ENCODE measurements around the gene KCNMA1. TPM values are rescaled to one million over a fixed set of nuclear protein-coding genes. Genes with fewer than 3 reads are reported as not detected.

The KCNMA1 gene
- total RNA-seq, 1 experiment from 2014 or later = 31.3 TPM

DNA sequence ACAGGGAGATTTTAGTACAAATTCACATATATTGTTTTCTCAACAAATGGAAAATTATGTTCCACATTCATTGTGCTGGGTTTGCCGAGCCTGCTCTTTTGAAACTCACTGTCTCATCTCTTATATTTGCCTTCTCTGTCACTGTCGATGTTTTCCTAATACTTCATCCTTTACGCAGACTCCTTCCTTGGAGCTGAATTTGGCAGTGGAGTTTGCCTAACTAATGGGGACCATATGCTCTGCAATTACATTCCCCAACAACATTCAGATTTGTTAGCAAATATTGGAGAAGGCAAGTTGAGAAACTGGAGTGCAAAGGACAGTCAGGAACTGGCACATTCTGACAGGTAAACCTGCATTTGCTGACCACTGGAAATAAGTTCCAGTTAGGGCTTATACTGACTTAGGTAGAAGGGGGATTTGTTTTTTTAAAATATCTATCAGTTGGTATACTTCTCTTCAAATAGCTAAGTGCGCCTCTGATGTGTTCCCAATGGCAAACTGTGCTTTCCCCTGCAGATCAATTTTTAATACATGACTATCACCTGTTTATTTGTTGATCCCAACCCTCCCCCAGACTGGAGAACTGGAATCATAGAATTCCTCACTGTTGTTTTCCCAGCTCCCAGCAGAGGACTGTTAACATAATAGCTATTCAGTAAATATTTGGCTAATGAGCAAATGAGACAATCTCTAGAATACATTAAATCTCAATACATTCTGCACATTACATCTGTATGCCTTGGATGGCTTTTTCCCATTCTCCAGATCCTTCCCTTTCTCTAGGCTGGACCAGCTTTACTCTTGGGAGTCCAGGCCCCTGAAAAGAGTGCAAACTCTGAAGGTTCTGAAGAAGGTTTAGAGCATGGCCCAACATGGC lies 769.3 kb downstream of the KCNMA1 start:
- H4K20me1 ChIP-seq (ENCODE audit: insufficient read depth, low read depth, low read length) = no peaks in the 10 kb centered on the region
- no peaks in the 10 kb centered on the region for H3K27me3 ChIP-seq (ENCODE audit: low read length)
- DNase-seq = no peak
- H3K79me2 ChIP-seq (ENCODE audit: low read length) = no peaks in the 10 kb centered on the region
- H3K9me2 ChIP-seq (replicated peaks; ENCODE audit: insufficient read depth, low read length) = no peaks in the 10 kb centered on the region
- H3K27ac ChIP-seq (ENCODE audit: low read length) = no peak overlapping the region
- H3K4me2 ChIP-seq (ENCODE audit: low read depth, low read length, poor library complexity, severe bottlenecking) = no peak overlapping the region
- no peak overlapping the region for H3K9ac ChIP-seq (ENCODE audit: low read length)
- no peaks in the 10 kb centered on the region for H3K4me1 ChIP-seq (ENCODE audit: low read length)
- H3K9me3 ChIP-seq (ENCODE audit: low read length) = no peaks in the 10 kb centered on the region
- no peak overlapping the region for H2AFZ ChIP-seq (ENCODE audit: low read length)
- H3K36me3 ChIP-seq (ENCODE audit: insufficient read depth, low read length) = no peaks in the 10 kb centered on the region
- H3K4me3 ChIP-seq (ENCODE audit: low read length) = no peak overlapping the region

DNA sequence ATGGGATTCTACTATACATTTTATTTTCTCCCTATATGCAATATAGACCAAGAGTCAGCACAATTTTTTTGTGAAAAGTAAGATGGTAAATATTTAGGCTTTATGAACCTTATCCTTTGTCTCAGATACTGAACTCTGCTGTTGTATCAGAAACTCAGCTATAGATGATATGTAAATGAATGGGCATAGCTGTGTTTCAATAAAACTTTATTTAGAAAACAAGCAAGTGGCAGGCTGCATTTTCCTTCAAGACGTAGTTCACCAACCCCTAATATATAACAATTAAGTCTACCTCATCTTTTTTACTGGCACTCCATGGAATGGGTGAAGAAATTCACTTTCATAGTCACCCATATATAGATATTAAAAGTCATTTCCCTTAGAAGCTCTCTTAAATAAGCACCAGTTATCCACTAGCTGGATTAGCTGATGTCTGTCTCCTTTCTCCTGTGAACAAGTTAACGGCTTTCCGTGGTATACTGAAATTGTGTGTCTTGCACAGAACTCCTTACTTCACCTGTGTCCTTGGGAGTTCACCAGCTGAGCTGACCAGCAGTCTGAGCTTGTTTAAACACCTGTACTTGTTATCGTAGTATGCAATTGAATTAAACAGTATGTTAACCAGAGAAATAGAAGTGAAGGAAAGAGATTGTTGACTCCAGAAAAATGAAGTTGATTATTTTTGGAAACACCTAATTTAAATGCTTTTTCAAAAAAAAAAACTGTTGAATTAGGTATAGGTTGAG lies 770.6 kb downstream of the KCNMA1 start:
- DNase-seq = no peak
- H3K4me3 ChIP-seq (ENCODE audit: low read length) = no peak overlapping the region
- no peak overlapping the region for H2AFZ ChIP-seq (ENCODE audit: low read length)
- no peaks in the 10 kb centered on the region for H3K9me3 ChIP-seq (ENCODE audit: low read length)
- H3K4me1 ChIP-seq (ENCODE audit: low read length) = no peaks in the 10 kb centered on the region
- H3K9me2 ChIP-seq (replicated peaks; ENCODE audit: insufficient read depth, low read length) = no peaks in the 10 kb centered on the region
- H3K27ac ChIP-seq (ENCODE audit: low read length) = no peak overlapping the region
- H3K27me3 ChIP-seq (ENCODE audit: low read length) = no peaks in the 10 kb centered on the region
- no peaks in the 10 kb centered on the region for H3K79me2 ChIP-seq (ENCODE audit: low read length)
- no peaks in the 10 kb centered on the region for H3K36me3 ChIP-seq (ENCODE audit: insufficient read depth, low read length)
- H3K4me2 ChIP-seq (ENCODE audit: low read depth, low read length, poor library complexity, severe bottlenecking) = no peak overlapping the region
- no peaks in the 10 kb centered on the region for H4K20me1 ChIP-seq (ENCODE audit: insufficient read depth, low read depth, low read length)
- H3K9ac ChIP-seq (ENCODE audit: low read length) = no peak overlapping the region

DNA sequence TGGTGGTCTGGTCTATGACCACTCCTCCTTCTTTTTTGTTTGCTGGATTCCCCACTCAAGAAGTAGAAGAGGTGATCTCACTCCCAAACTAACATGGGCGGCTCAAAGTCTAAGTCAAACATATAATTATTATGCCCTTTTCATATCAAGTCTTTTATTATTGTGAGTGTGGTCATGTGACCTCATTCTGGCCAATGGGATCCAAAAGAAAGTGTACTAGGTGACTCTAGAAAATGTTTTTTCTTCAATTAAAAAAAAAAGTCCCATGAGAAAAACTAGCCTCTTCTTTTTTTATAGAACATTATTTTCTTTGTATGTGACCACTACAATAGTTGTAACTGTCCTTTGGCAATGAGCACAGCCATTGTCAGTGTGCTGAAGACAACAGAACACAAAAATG lies 772.7 kb downstream of the KCNMA1 start:
- H3K4me3 ChIP-seq (ENCODE audit: low read length) = no peak overlapping the region
- DNase-seq = no peak
- no peak overlapping the region for H3K27ac ChIP-seq (ENCODE audit: low read length)
- H3K9ac ChIP-seq (ENCODE audit: low read length) = no peak overlapping the region
- no peaks in the 10 kb centered on the region for H3K9me3 ChIP-seq (ENCODE audit: low read length)
- H3K79me2 ChIP-seq (ENCODE audit: low read length) = no peaks in the 10 kb centered on the region
- H3K9me2 ChIP-seq (replicated peaks; ENCODE audit: insufficient read depth, low read length) = no peaks in the 10 kb centered on the region
- H3K36me3 ChIP-seq (ENCODE audit: insufficient read depth, low read length) = no peaks in the 10 kb centered on the region
- no peak overlapping the region for H3K4me2 ChIP-seq (ENCODE audit: low read depth, low read length, poor library complexity, severe bottlenecking)
- H2AFZ ChIP-seq (ENCODE audit: low read length) = no peak overlapping the region
- H4K20me1 ChIP-seq (ENCODE audit: insufficient read depth, low read depth, low read length) = no peaks in the 10 kb centered on the region
- H3K4me1 ChIP-seq (ENCODE audit: low read length) = no peaks in the 10 kb centered on the region
- H3K27me3 ChIP-seq (ENCODE audit: low read length) = no peaks in the 10 kb centered on the region

DNA sequence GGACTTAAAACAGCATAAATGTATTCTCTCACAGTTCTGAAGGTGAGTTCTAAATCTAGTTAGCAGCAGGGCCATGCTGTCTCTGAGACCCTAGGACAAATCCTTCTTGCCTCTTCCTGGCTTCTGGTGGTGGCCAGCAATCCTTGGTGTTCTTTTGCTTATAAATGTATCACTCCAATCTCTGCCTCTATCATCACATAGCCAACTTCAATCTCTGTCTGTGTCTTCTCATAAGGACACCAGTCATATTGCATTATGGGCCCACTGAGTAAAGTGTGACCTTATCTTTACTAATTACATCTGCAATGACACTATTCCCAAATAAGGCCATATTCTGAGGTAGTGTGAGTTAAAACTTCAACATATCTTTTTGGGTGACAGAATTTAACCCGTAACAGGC lies 778.9 kb downstream of the KCNMA1 start:
- H3K27me3 ChIP-seq (ENCODE audit: low read length) = no peaks in the 10 kb centered on the region
- no peaks in the 10 kb centered on the region for H3K79me2 ChIP-seq (ENCODE audit: low read length)
- no peak overlapping the region for H3K4me2 ChIP-seq (ENCODE audit: low read depth, low read length, poor library complexity, severe bottlenecking)
- no peaks in the 10 kb centered on the region for H4K20me1 ChIP-seq (ENCODE audit: insufficient read depth, low read depth, low read length)
- H3K9ac ChIP-seq (ENCODE audit: low read length) = no peak overlapping the region
- H3K9me3 ChIP-seq (ENCODE audit: low read length) = no peaks in the 10 kb centered on the region
- peak; percentile 31 for DNase-seq
- no peak overlapping the region for H3K4me3 ChIP-seq (ENCODE audit: low read length)
- H3K27ac ChIP-seq (ENCODE audit: low read length) = no peak overlapping the region
- H2AFZ ChIP-seq (ENCODE audit: low read length) = no peak overlapping the region
- H3K9me2 ChIP-seq (replicated peaks; ENCODE audit: insufficient read depth, low read length) = no peaks in the 10 kb centered on the region
- no peaks in the 10 kb centered on the region for H3K4me1 ChIP-seq (ENCODE audit: low read length)
- no peaks in the 10 kb centered on the region for H3K36me3 ChIP-seq (ENCODE audit: insufficient read depth, low read length)

- H3K36me3 ChIP-seq (ENCODE audit: insufficient read depth, low read length) = no peaks in the 10 kb centered on the region
- H3K9me2 ChIP-seq (replicated peaks; ENCODE audit: insufficient read depth, low read length) = no peaks in the 10 kb centered on the region
- no peak overlapping the region for H2AFZ ChIP-seq (ENCODE audit: low read length)
- no peaks in the 10 kb centered on the region for H3K9me3 ChIP-seq (ENCODE audit: low read length)
- H3K27me3 ChIP-seq (ENCODE audit: low read length) = no peaks in the 10 kb centered on the region
- H3K27ac ChIP-seq (ENCODE audit: low read length) = no peak overlapping the region
- no peak overlapping the region for H3K9ac ChIP-seq (ENCODE audit: low read length)
- no peaks in the 10 kb centered on the region for H3K4me1 ChIP-seq (ENCODE audit: low read length)
- DNase-seq = no peak
- H4K20me1 ChIP-seq (ENCODE audit: insufficient read depth, low read depth, low read length) = no peaks in the 10 kb centered on the region
- H3K4me2 ChIP-seq (ENCODE audit: low read depth, low read length, poor library complexity, severe bottlenecking) = no peak overlapping the region
- no peak overlapping the region for H3K4me3 ChIP-seq (ENCODE audit: low read length)
- H3K79me2 ChIP-seq (ENCODE audit: low read length) = no peaks in the 10 kb centered on the region
Observed at GRCh38 chr10:76840802-76841201, 796.8 kb downstream of the KCNMA1 start.

GRCh38 chr10:76839276-76839675 lies 798.3 kb downstream of the KCNMA1 start:
- no peaks in the 10 kb centered on the region for H3K79me2 ChIP-seq (ENCODE audit: low read length)
- no peak overlapping the region for H3K4me3 ChIP-seq (ENCODE audit: low read length)
- H3K4me2 ChIP-seq (ENCODE audit: low read depth, low read length, poor library complexity, severe bottlenecking) = no peak overlapping the region
- no peak overlapping the region for H3K27ac ChIP-seq (ENCODE audit: low read length)
- no peaks in the 10 kb centered on the region for H3K27me3 ChIP-seq (ENCODE audit: low read length)
- H3K9ac ChIP-seq (ENCODE audit: low read length) = no peak overlapping the region
- H3K36me3 ChIP-seq (ENCODE audit: insufficient read depth, low read length) = no peaks in the 10 kb centered on the region
- H2AFZ ChIP-seq (ENCODE audit: low read length) = no peak overlapping the region
- H3K9me2 ChIP-seq (replicated peaks; ENCODE audit: insufficient read depth, low read length) = no peaks in the 10 kb centered on the region
- no peak for DNase-seq
- no peaks in the 10 kb centered on the region for H3K9me3 ChIP-seq (ENCODE audit: low read length)
- H3K4me1 ChIP-seq (ENCODE audit: low read length) = no peaks in the 10 kb centered on the region
- no peaks in the 10 kb centered on the region for H4K20me1 ChIP-seq (ENCODE audit: insufficient read depth, low read depth, low read length)

DNA sequence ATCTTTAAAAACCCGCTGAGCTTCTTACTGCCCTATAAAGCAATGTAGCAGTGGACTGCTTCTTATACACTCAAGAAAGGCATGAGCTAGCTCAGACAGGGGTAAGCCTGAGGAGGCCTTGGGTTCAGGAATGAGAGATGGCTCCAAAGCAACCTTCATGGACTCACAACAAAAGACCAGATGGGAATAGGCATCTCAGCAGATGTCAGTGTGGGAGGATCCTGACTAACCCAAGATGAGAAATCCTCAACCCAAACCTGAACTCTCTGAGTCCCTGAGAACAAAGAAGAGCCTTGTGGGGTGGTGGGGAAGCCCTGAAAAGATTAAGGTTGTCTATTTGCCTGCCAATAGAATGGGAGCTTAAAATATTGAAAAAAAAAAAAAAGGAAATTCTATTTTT lies 807.4 kb downstream of the KCNMA1 start:
- Histone ChIP-seq H3K4me2 (ENCODE audit: low read depth, low read length, poor library complexity, severe bottlenecking) (no peak overlapping the region), H3K9me3 (ENCODE audit: low read length) (no peaks in the 10 kb centered on the region), H3K9me2 (replicated peaks; ENCODE audit: insufficient read depth, low read length) (no peaks in the 10 kb centered on the region), H3K4me3 (ENCODE audit: low read length) (no peak overlapping the region), H3K4me1 (ENCODE audit: low read length) (no peaks in the 10 kb centered on the region), H3K79me2 (ENCODE audit: low read length) (no peaks in the 10 kb centered on the region), H3K27me3 (ENCODE audit: low read length) (no peaks in the 10 kb centered on the region), H3K9ac (ENCODE audit: low read length) (no peak overlapping the region), H3K27ac (ENCODE audit: low read length) (no peak overlapping the region), H2AFZ (ENCODE audit: low read length) (no peak overlapping the region), H3K36me3 (ENCODE audit: insufficient read depth, low read length) (no peaks in the 10 kb centered on the region), H4K20me1 (ENCODE audit: insufficient read depth, low read depth, low read length) (no peaks in the 10 kb centered on the region)
- DNase-seq = peak; percentile 9

- Histone ChIP-seq H3K27ac (ENCODE audit: low read length) (no peak overlapping the region), H3K4me3 (ENCODE audit: low read length) (no peak overlapping the region), H3K9me3 (ENCODE audit: low read length) (no peaks in the 10 kb centered on the region), H3K9ac (ENCODE audit: low read length) (no peak overlapping the region), H3K9me2 (replicated peaks; ENCODE audit: insufficient read depth, low read length) (no peaks in the 10 kb centered on the region), H4K20me1 (ENCODE audit: insufficient read depth, low read depth, low read length) (no peaks in the 10 kb centered on the region), H3K4me1 (ENCODE audit: low read length) (no peaks in the 10 kb centered on the region), H2AFZ (ENCODE audit: low read length) (no peak overlapping the region), H3K4me2 (ENCODE audit: low read depth, low read length, poor library complexity, severe bottlenecking) (no peak overlapping the region), H3K36me3 (ENCODE audit: insufficient read depth, low read length) (no peaks in the 10 kb centered on the region), H3K79me2 (ENCODE audit: low read length) (no peaks in the 10 kb centered on the region), H3K27me3 (ENCODE audit: low read length) (no peaks in the 10 kb centered on the region)
- no peak for DNase-seq
Observed at GRCh38 chr10:76829724-76830123, 807.9 kb downstream of the KCNMA1 start.
